Stromal cell of bone marrow (primary cell): ENCODE measurements around the gene SMAD2.
A peak's percentile ranks its signal among the peaks of the same experiment; 100 is the strongest.

Experiments used
- DNase-seq: peaks from one replicate; pipeline ENCODE4 v3.0.0-alpha.2; 2012; ENCODE audit warnings: low read depth

The SMAD2 gene

DNA sequence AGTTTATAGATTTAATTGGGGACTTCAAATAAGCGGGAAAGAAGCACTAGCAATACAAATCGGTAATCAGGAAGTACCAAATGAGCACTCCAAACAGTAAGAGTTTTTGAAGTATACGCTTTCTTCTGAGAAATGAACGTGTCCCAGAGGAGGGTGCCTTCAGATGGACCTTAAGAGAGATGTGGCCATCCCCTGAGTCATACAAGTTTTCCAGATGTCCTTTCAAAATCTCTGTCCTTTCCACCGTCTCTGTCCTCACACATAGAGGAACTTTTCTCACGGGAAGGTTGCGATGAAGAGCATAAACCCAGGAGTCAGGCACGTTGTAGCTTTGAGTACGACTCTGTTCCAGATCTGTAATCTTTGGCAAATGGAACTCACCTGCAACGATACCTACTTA, 1.7 kb upstream of the SMAD2 start:
- no peak for DNase-seq

DNA sequence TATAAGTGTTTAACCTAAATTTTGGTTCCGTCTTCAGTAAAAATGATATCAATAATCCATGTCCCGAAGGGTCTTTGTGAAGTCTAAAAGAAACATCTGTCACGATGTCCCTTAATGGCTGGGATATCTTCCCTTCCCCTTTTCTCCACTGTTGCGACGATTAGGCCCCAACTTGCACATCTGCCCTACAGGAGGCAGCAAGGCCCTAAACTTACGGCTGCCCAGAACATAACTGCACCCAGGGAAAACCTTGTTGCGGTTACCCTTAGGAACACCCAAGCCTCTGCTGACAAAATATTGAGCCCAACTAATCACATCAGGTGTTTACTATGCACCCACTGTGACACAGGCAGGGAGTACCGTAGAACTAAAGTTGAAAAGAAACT, 1.3 kb upstream of the SMAD2 start:
- no peak for DNase-seq

DNA sequence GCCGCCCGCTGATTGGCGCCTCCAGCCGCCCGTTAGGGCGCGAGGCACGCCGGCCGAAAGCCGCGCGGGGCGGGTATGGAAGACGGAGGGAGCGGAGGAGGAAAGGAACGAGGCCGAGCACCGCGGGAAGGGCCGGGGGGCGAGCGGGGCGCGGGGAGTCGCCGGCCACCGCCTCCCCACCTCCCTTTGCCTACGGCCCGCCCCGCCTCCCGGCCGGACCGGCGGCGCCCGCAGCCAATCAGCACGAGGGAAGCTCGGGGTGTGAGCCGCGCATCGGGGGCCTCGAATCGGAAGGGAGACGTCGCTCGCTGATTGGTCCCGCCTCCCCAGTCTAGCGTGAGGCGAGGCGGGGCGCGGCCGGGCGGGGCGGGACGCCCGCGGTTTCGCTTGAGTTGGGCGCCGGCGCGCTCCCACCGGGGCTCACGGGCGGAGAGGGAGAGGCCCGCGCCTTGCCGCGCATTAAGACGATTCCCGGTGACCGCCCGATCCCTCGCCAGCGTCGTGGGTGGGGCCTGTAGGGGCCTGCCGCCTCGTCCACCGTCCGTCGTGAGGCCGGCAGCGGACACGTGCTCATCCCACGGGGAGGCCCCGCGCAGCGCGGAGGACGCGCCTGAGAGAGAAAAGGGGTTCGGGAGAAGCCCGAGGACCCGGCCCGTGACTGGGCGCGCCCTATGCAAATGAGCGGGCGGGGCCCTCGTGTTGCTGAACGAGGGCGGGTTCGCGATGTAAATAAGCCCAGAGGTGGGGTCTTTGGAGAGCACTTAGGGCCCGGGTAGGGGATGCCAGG, 665 bp upstream of the SMAD2 start:
- DNase-seq, result peak; percentile 95

DNA sequence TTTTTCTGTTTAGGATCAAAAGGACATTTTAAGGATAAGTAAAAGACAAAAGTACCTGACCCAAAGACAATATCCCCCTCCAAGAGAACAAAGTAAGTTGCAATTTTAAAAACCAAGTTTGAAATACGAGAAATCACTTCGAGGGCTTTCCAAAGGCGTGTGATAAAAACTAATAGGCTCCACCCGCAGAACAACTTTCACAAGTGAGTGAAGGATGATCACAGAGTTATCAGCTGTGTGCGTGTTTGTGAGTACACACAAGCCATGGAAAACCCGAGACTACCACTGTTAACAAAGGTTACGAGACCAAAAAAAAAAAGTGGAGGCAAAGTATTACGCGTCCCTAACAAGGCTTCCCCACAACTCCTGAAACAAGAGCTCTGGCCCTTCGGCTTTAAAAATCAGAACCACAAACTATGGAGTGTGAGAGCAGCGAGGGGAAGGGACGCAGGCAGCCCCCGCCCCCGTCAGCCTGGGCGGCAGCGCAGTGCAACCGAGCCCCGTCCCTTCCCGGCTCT, 719 bp downstream of the SMAD2 start:
- DNase-seq, result peak; percentile 13

DNA sequence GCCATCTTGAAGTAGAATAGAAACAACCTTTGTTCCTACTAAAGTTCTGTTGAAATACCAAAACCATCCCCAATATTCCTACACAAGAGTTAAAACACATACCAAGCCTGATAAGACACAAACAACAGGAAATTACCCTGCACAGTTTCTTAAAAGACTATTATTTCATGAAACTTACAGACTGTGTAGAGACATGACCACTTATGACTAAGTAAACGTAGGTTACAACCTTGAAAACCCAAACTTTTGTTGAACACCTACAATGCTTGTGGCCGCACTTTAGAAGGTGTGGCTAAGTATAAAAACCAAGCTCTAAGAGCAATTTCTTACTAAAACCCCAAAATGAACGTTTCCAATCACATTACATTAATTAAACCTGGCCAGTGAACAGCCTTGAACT, 2.0 kb downstream of the SMAD2 start:
- DNase-seq, result no peak

DNA sequence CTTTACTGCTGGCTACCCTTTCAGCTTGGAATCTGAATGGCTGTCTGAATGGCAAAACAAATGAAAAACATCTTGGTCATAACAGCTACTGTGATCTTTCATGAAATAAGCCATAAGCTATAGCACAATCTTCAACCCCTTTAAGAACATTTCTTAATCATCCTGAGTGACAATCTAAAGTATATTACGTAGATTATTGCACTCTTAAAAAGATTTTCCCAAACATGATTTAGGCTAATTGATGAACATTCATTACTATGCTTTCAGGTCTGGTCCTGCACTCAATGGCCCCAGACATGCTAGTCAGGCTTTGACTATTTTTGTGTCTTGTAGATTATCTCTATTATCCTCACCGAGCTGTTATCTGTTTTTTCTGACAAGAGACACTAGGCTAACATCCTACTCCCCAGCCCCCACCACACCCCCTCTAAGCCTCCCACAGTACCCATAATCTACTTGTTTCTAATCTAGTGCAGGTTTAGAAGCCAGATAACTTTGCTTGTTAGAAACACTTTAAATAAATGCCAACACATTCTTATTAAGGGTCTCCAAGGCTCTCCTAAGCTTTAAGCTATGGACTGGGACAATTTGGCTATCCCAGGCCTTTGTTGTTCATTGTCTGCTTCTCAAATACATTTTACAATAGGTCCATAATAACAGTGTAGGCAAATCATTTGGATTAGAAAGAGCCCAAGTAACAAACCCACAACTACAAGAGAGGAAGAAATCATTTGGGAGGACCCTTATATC, 4.2 kb downstream of the SMAD2 start:
- no peak for DNase-seq

DNA sequence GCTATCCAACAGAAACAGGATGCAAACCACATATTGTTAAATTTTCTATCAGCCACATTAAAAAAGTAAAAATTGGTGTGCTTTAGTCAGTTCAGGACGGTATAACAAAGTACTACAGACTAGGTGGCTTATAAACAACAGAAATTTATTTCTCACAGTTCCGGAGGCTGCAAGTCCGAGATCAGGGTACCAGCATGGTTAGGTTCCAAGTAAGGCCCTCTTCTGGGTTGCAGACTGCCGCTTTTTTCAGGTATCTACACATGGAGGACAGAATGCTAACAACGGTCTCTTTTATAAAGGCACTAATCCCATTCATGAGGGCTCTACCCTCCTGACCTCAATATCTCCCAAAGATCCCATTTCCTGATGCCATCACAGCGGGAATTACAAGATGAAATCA, 10.5 kb downstream of the SMAD2 start:
- DNase-seq, result no peak

DNA sequence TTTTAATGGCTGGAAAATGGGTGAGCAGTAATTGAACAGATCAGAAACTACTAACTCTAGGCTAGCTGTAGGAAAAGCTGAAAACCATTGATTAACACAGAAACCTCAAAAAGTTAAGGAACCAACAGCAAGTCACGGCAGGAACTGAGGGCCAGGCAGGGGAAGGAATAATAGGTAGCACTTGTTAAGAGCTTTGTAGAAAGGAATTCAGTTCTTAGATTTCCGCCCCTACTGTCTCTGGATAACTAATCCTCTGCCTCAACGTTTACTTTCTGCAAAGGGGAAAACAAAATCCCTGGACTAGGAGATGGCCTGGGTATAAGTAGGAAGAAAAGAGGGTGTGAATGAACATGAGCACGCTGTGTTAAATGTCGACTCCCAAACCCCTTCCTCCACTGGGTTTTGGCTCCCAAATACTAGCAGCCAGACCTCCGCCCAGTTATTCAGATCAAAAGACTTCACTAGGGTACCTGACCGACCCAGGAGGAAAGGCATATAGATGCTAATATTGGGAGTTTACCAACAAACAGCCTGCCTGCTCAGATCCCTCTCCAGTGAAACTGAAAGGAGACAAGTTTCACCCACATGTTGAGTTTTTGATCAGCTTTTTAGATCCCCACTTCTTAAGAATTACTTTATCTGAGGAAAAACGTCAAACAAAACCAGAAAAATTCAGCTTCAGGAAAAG, 12.4 kb downstream of the SMAD2 start:
- DNase-seq, result no peak

DNA sequence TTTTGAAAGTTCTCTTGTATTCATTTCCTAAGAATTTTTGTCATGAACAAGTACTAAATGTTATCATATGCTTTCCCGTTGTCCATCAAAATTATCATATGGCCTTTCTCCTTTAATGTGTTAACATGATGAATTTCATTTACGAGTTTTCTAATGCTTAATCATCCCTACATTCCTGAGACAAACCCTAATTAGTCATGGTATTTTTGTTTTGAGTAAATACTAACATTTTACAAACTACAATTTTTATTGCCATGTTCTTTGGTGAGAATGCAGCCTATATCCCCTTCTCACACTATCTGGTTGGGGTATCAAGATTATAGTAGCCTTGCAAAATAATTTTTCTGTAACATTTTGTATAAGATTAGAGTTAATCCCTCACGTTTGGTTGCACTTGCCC, 14.5 kb downstream of the SMAD2 start:
- no peak for DNase-seq

DNA sequence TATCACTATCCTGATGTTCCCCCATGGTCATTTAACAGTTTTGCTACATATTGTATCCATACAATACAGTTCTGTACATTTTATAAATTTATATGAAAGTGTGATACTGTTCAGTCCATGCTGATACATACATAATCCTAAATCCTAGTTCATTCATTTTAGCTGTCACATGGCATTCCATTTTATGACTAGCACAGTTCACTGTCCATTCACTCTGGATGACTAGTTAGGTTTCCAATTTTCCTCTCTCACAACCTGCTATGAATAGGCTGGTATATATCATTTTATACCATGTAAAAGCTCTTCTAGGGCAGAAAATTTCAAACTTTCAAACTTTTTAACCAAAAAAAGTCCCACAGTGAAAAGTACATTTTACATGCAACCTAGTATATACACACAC, 15.2 kb downstream of the SMAD2 start:
- DNase-seq, result no peak

DNA sequence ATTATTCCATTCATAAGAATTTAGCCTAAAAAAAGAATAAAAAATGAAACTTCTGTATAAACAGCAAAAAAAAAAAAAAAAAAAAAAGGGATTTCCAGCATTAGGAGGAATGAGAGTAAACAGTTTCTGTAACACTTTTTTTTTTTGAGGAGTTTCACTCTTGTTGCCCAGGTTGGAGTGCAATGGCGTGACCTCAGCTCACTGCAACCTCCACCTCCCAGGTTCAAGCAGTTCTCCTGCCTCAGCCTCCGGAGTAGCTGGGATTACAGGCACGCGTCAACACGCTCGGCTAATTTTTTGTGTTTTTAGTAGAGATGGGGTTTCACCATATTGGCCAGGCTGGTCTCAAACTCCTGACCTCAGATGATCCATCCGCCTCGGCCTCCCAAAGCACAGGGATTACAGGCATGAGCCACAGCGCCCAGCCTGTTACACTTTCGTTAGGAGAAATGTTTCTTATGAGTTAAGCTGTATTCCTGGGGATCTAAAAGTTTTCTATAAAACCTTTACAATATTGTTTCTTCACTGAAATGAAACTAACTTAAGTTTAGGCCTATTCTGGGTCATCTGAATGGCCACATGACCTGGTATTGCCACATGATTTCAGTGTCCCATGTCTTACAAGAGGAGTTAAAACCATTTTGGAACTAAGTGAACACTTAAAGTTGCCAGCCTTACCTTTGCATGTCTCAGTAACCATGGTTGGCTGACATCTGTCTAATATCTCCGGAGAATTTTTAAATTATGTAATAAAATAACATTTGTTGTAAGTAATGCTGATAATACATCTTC, 17.5 kb downstream of the SMAD2 start:
- no peak for DNase-seq

DNA sequence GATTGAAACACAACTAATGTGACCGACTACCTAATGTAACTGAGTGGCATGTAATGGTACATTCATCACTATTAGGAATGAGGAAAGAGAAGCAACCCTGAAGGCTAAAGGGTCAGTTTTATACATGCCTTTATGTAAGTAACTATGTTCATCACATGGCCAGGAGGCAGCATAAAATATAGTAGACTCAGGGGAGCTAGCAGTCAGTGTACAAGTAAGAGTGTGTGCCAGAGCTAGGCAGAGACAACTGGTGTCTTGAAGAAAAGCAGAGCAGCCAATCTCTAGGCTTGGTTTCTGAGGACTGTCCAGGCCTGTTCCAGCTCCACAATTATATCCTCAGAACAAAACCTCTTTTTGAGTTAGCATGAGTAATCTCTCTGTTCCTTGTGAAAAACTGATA, 18.1 kb downstream of the SMAD2 start:
- DNase-seq, result peak; percentile 16

DNA sequence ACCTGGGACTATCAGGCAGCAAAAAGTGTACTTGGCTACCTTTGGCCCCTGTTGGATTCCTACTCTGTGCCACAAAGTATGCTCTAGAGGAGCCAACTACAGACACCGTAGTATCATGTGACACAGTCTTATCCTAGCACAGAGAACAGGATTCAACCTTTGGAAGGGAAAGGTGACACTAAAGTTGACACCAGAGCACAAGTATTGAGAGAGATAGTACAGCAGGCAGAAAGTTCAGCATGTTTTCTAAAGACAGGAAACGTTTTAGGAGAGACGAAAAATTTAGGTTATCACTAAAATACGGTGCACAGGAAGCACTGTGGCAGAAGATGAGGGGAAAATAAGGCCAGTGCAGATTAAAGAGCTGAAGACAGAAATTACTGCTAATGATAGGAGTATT, 18.6 kb downstream of the SMAD2 start:
- DNase-seq, result no peak

DNA sequence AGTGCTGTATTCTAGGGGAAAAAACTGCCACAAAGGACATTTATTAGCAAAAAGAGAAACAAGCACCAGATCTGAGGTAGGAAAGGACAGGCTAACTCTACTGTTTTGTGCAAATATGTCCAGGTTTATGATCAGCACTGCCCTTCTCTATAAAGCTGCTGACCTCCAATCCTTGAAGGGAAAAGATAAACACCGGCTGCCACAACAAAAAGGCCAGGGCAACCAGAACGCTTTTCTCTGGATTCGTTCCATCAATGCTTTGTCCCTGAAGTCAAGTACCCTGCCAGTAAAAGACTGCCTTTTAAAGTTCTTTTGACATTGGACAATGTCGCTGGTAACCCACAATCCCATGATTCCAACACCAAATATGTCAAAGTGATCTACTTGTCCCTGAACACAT, 21.0 kb downstream of the SMAD2 start:
- no peak for DNase-seq

DNA sequence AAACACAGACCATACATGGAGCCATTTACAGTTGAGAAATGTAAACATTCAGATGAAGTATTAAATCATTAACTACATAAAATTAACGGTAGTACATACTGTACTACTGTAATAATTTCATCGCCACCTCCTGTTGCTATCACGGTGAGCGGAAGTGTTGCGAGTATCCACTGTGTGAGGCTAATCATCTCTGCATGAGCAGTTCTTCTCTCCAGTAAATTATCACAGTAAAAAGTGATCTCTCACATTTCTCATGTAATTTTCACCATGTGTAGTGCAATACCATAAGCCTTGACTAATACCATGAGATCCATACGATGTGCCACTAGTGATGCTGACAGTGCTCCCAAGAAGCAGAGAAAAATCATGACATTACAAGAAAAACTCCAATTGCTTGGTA, 21.9 kb downstream of the SMAD2 start:
- DNase-seq, result no peak

DNA sequence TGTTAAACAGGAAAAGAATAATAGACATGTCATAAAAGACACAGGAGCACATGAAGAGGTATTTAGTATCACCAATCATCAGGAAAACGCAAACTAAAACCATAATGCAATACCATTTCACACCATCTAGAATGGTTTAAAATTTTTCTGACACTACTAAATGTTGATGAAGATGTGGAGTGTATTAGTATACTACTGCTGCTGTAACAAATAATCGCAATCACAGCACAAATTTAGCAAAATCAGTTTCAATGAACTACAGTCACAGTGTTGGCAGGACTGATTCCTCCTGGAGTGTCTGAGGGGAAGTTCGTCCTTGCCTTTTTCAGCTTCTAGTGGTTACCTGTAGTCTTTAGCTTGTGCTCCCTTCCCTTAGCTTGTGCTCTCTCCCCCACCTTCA, 24.1 kb downstream of the SMAD2 start:
- no peak for DNase-seq

DNA sequence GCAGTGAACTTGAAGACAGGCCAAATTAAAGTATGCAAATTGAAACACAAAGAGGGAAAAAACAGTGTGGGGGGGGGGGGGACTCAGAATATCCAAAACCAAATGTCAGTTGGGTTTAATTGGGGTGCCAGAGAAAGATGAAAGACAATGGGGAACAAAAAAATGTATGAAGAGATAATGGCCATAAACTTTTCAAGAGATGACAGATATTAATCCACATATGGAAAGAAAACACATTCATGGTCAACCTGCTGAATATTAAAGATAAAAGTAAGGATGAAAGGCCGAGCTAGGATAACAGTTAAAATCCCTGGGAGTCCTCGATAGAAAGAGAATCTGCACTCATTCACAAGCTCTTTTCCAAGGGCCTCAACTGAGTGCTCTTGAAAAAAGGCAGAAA, 26.6 kb downstream of the SMAD2 start:
- no peak for DNase-seq

DNA sequence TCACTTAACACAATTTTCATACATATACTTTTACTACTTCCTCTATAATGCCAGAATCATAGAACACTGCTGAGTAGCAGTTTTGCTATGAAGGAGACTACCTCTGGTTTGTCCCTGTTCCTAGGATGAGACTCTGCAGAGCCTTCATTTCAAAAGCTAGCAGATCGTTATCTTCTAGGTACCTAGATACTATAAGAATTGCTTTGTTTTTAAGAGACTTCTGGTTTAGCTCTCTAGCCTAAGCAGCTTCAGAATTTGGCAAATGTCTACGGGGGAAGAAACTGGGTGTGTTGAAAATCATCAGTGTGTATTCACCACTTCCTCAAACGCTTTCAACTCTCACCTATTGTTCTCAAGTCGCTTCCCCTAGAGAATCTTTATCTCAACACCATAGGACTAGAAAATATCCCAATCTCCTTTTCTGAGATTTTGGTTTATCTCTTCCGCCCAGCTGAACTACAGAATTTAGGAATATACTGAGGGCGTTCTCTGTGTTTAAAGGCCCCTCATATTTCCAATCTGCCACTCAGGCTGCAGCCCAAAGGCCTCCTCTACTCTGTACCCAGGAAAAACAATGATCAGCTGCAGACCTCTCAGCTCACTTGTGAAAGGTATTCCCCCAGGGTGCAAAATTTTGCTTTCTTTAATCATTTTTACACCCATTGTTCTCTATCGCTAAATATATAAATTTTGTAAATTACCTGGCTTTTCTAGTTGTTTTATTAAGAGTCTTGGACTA, 28.7 kb downstream of the SMAD2 start:
- DNase-seq, result no peak

DNA sequence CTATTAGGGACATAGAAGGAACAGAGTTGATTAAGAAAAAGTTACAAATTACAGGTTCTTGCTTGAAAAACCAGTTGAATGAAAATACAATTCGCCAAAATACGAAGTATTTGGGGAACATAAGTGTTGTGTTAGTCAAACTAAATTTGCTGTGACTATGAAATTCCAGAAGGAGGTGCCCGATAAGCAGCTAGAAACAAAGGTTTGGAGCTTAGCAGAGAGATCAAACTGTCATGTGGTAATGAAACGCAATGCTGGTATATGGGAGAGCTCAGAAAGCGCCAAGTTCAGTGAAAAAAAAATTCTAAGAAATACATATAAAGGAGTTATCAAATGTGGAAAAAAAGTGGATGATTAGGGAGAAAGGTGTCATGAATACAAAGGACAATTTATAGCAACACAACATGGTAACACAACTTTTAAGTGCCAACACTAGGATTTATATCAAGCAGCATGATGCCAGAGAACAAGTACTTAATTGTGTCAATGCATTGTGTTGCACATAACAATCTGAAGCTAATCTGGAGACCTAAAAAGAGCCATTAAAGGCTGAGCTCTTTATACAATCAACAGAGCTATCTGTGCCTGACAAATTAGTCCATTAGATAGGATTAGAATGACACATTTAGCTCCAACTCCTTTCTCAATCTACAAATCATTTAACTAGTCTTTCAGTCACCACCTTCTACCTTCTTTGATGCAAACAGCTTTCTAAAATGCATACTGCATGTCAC, 31.2 kb downstream of the SMAD2 start:
- DNase-seq, result no peak

DNA sequence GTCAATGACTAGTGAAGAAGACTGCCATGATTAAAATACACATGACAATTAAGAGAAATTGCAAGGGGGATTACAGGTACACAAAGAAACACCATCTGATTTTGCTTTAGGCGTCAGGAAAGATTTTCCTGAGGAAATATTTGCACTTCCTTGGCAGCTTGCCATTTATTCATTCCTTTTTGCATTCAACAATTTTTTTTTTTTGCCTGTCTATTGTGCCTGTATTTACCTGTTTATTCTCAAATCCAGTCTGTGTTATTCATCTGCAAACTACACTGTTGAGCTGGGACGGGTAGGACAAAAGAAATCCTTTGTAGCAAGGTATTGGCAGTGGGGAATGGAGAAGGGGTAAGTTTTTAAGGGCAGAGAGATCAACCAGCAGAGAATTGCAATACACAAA, 31.8 kb downstream of the SMAD2 start:
- DNase-seq, result no peak

DNA sequence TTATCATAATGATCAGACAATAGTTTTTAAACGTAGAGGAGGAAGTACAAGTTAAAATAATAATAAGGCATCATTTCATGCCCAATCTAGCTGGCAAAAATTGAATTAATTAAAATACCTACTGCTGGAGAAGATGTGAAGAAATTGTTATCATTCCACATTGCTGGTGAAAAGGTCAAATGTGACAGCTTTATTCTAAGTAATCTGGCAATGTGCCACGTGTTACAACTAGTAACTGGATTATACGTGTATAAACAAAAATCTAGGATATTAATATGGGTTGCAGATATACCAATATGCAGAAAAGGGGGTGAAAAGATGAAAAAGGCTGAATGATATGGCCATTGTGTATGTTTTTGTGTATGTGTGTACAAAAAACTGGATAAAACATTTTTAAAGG, 32.4 kb downstream of the SMAD2 start:
- no peak for DNase-seq
